ENCODE data around the gene EPHB1. TPM values are rescaled to one million over a fixed set of nuclear protein-coding genes. Genes with fewer than 3 reads are reported as not detected.

Gene EPHB1
- total RNA-seq, 4 donors from 2014 or later = 0.08 to 1.1 (median 0.72) TPM

GRCh38 chr3:135203026-135203425, 408.0 kb downstream of the EPHB1 start:
- Histone ChIP-seq H3K9me3 (no peaks in the 10 kb centered on the region), H3K4me3 (no peak overlapping the region), H3K36me3 (no peaks in the 10 kb centered on the region), H3K27me3 (no peaks in the 10 kb centered on the region), H3K4me1 (no peaks in the 10 kb centered on the region), H3K27ac (no peak overlapping the region)
- TF ChIP-seq POLR2A (IDR thresholded peaks at IDR 0.05) (no peak), CTCF (IDR thresholded peaks at IDR 0.05) (no peak)
- 86 to 91% methylated on average over 3 of the region's 3 CpGs for WGBS, 2 donors
- no peak for DNase-seq
- intact Hi-C loops (cut with DNase I) = no loop called here

- no peak for DNase-seq
- 72 to 84% methylated on average over 5 of the region's 5 CpGs for WGBS, 2 donors
- Histone ChIP-seq H3K36me3 (no peaks in the 10 kb centered on the region), H3K4me1 (no peaks in the 10 kb centered on the region), H3K27ac (no peak overlapping the region), H3K4me3 (no peak overlapping the region), H3K9me3 (no peaks in the 10 kb centered on the region), H3K27me3 (no peaks in the 10 kb centered on the region)
- no peak for TF ChIP-seq CTCF (IDR thresholded peaks at IDR 0.05)
- TF ChIP-seq POLR2A (IDR thresholded peaks at IDR 0.05) = no peak
- intact Hi-C loops (cut with DNase I) = no loop called here
Observed at GRCh38 chr3:135213213-135213612, 418.2 kb downstream of the EPHB1 start.

- WGBS, 2 donors = 48 to 61% methylated on average over 5 of the region's 5 CpGs
- Histone ChIP-seq H3K4me1 (no peaks in the 10 kb centered on the region), H3K4me3 (no peak overlapping the region), H3K27me3 (no peaks in the 10 kb centered on the region), H3K9me3 (no peaks in the 10 kb centered on the region), H3K27ac (no peak overlapping the region), H3K36me3 (no peaks in the 10 kb centered on the region)
- TF ChIP-seq POLR2A (IDR thresholded peaks at IDR 0.05) (no peak), CTCF (IDR thresholded peaks at IDR 0.05) (no peak)
- intact Hi-C loops (cut with DNase I) = no loop called here
- DNase-seq = no peak
Observed at GRCh38 chr3:135213822-135214221, 418.8 kb downstream of the EPHB1 start.

GRCh38 chr3:135214400-135214799, 419.3 kb downstream of the EPHB1 start:
- DNase-seq = no peak

GRCh38 chr3:135215516-135215915, 420.5 kb downstream of the EPHB1 start:
- no peak for DNase-seq
- intact Hi-C loops (cut with DNase I) = no loop called here
- TF ChIP-seq CTCF (IDR thresholded peaks at IDR 0.05) (no peak), POLR2A (IDR thresholded peaks at IDR 0.05) (no peak)

More at GRCh38 chr3:135214400-135214799, 419.3 kb downstream of the EPHB1 start:
- no peaks in the 10 kb centered on the region for H3K4me1 ChIP-seq
- H3K27me3 ChIP-seq = no peaks in the 10 kb centered on the region
- 77 to 79% methylated on average over 5 of the region's 5 CpGs for WGBS, 2 donors
- H3K36me3 ChIP-seq = no peaks in the 10 kb centered on the region
- H3K4me3 ChIP-seq = no peak overlapping the region
- intact Hi-C loops (cut with DNase I) = no loop called here
- H3K27ac ChIP-seq = no peak overlapping the region
- TF ChIP-seq POLR2A (IDR thresholded peaks at IDR 0.05) (no peak), CTCF (IDR thresholded peaks at IDR 0.05) (no peak)
- H3K9me3 ChIP-seq = no peaks in the 10 kb centered on the region

More at GRCh38 chr3:135215516-135215915, 420.5 kb downstream of the EPHB1 start:
- WGBS, 2 donors = 79 to 82% methylated on average over 6 of the region's 6 CpGs
- no peaks in the 10 kb centered on the region for H3K36me3 ChIP-seq
- no peaks in the 10 kb centered on the region for H3K27me3 ChIP-seq
- no peak overlapping the region for H3K27ac ChIP-seq
- H3K4me1 ChIP-seq = no peaks in the 10 kb centered on the region
- no peaks in the 10 kb centered on the region for H3K9me3 ChIP-seq
- H3K4me3 ChIP-seq = no peak overlapping the region

All from esophagus squamous epithelium (tissue), 5 donors.